HepG2 (cell line): ENCODE measurements around the gene AAMP. TPM values are rescaled to one million over a fixed set of nuclear protein-coding genes. Genes with fewer than 3 reads are reported as not detected.
A peak's percentile ranks its signal among the peaks of the same experiment; 100 is the strongest.

Experiments
- KLF11 ChIP-seq: IDR thresholded peaks from 2 replicates; pipeline ENCODE4 v1.6.1; 2016; ENCODE audit warnings: missing compliant biosample characterization
- KLF15 ChIP-seq: sonication (generic); formaldehyde crosslinking; IDR thresholded peaks from 2 replicates; pipeline ENCODE4 v1.8.1; 2023; ENCODE audit warnings: borderline replicate concordance, mild to moderate bottlenecking, inconsistent platforms, missing genetic modification reagents, mixed read lengths
- PTBP1 ChIP-seq: fragments of 200-400 bp; formaldehyde crosslinking; IDR thresholded peaks from 2 replicates; pipeline ENCODE4 v1.6.1; 2018; ENCODE audit warnings: low read length, low read depth; ENCODE audit not compliant: poor library complexity, severe bottlenecking
- U2AF1 ChIP-seq: fragments of 200-400 bp; formaldehyde crosslinking; optimal IDR thresholded peaks from 2 replicates; pipeline ENCODE3; 2017; ENCODE audit warnings: mild to moderate bottlenecking, low read depth, low read length
- ZNF10 ChIP-seq: sonication (generic); formaldehyde crosslinking; IDR thresholded peaks from 2 replicates; pipeline ENCODE4 v1.4.0; 2020; ENCODE audit warnings: mild to moderate bottlenecking, low read depth, missing genetic modification reagents, borderline replicate concordance
- ZNF282 ChIP-seq: fragments of 450-650 bp; IDR thresholded peaks from 2 replicates; pipeline ENCODE4 v1.6.1; 2018; ENCODE audit not compliant: partially characterized antibody
- ZNF572 ChIP-seq: sonication (generic); formaldehyde crosslinking; IDR thresholded peaks from 2 replicates; pipeline ENCODE4 v1.5.1; 2020; ENCODE audit warnings: mild to moderate bottlenecking, missing genetic modification reagents
- ZNF577 ChIP-seq: sonication (generic); formaldehyde crosslinking; IDR thresholded peaks from 2 replicates; pipeline ENCODE4 v1.4.0; 2020; ENCODE audit warnings: mild to moderate bottlenecking, low read depth, missing genetic modification reagents, borderline replicate concordance
- ZNF629 ChIP-seq: sonication (generic); formaldehyde crosslinking; conservative IDR thresholded peaks from 2 replicates; pipeline ENCODE4 v1.5.0; 2020; ENCODE audit warnings: missing genetic modification reagents
- ZNF7 ChIP-seq: IDR thresholded peaks from 2 replicates; pipeline ENCODE4 v1.6.1; 2016; ENCODE audit warnings: missing biosample characterization, missing genetic modification reagents
- ZNF713 ChIP-seq: sonication (generic); formaldehyde crosslinking; IDR thresholded peaks from 2 replicates; pipeline ENCODE4 v1.4.0; 2020; ENCODE audit warnings: mild to moderate bottlenecking, missing genetic modification reagents
- polyA plus RNA-seq, 8 experiments: library from polyadenylated mRNA; depleted of rRNA in 3 of 8; stranded (reverse) in 7 of 8; unstranded in 1 of 8; fragments of >200 nt; fragmentation: Illumina TruSeq in 4 of 8; extraction: Trizol in 4 of 8; gene quantifications; 2 replicates each; pipeline versions ENCODE4 v1.2.1 to v1.2.3, GENCODE V29; 2011 to 2016; ENCODE audit warnings: low read depth in 4 of 8, missing spikeins in 1 of 8, mixed read lengths in 1 of 8; ENCODE audit not compliant: insufficient read depth in 1 of 8
- total RNA-seq, 5 experiments: library from RNA; depleted of rRNA; stranded (reverse); fragments of >200 nt; fragmentation: Illumina TruSeq; extraction: Trizol; gene quantifications; 2 replicates each; pipeline ENCODE4 v1.2.3, GENCODE V29; 2016; ENCODE audit warnings: low read depth in 1 of 5
- TF ChIP-seq, protein P1 (sequence below): sonication (generic); formaldehyde crosslinking; IDR thresholded peaks from 2 replicates; pipeline ENCODE4 v1.4.0; 2020; ENCODE audit warnings: missing genetic modification reagents, borderline replicate concordance
- TF ChIP-seq, protein P2 (sequence below): sonication (generic); formaldehyde crosslinking; IDR thresholded peaks from 2 replicates; pipeline ENCODE4 v1.4.0; 2020; ENCODE audit warnings: missing genetic modification reagents, borderline replicate concordance
- TF ChIP-seq, protein P3 (sequence below): sonication (generic); formaldehyde crosslinking; IDR thresholded peaks from 2 replicates; pipeline ENCODE4 v1.5.0; 2020; ENCODE audit warnings: missing genetic modification reagents
- TF ChIP-seq, protein P4 (sequence below): sonication (generic); formaldehyde crosslinking; IDR thresholded peaks from 2 replicates; pipeline ENCODE4 v1.8.0; 2022; ENCODE audit warnings: mild to moderate bottlenecking, missing genetic modification reagents, moderate library complexity
- TF ChIP-seq, protein P5 (sequence below): sonication (generic); formaldehyde crosslinking; conservative IDR thresholded peaks from 2 replicates; pipeline ENCODE4 v1.8.0; 2022; ENCODE audit warnings: missing genetic modification reagents
- TF ChIP-seq, protein P6 (sequence below): sonication (generic); formaldehyde crosslinking; IDR thresholded peaks from 2 replicates; pipeline ENCODE4 v1.4.0; 2020; ENCODE audit warnings: mild to moderate bottlenecking, missing genetic modification reagents

Gene AAMP
- total and polyA plus RNA-seq, 2 of the 13 experiments (the other 11 are each of a cell fraction or from before 2014, with no cell fraction given): 110 to 186 TPM

DNA sequence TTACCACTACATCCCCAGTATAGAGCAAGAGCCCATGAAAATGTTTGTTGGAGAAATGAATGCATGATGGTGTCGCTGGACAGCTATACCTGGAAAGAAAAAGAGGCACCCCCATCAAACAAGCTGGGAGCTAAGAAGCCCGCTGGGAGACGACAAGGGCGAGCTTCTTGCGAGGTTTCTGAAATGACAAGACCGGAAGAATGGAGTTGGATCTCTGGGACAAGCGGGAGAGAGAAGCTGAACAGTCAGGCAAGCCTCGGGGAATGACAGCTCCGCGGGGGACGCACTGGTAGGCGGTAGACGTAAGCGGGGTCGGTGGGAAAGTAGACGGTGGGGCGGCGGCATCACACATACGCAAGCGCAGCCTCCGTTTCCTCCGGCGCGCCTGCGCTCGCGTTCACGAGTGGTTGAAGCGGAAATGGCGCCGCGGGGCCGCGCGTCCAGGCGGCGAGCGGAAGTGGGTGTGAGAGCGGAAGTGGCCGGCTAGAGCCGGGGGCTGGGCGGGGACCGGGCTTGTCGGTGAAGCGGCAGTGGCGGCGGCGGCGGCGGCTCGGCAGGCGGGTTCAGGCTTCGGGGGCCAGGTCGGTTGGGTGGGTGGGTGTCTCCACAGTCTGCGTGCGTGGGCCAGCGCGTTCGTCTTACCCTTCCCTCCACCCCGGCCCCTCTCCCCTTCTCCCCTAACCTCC lies 53.1 kb downstream of the AAMP start, which contains the start of gene ARPC2 (continued):
- TF ChIP-seq, protein P1, sequence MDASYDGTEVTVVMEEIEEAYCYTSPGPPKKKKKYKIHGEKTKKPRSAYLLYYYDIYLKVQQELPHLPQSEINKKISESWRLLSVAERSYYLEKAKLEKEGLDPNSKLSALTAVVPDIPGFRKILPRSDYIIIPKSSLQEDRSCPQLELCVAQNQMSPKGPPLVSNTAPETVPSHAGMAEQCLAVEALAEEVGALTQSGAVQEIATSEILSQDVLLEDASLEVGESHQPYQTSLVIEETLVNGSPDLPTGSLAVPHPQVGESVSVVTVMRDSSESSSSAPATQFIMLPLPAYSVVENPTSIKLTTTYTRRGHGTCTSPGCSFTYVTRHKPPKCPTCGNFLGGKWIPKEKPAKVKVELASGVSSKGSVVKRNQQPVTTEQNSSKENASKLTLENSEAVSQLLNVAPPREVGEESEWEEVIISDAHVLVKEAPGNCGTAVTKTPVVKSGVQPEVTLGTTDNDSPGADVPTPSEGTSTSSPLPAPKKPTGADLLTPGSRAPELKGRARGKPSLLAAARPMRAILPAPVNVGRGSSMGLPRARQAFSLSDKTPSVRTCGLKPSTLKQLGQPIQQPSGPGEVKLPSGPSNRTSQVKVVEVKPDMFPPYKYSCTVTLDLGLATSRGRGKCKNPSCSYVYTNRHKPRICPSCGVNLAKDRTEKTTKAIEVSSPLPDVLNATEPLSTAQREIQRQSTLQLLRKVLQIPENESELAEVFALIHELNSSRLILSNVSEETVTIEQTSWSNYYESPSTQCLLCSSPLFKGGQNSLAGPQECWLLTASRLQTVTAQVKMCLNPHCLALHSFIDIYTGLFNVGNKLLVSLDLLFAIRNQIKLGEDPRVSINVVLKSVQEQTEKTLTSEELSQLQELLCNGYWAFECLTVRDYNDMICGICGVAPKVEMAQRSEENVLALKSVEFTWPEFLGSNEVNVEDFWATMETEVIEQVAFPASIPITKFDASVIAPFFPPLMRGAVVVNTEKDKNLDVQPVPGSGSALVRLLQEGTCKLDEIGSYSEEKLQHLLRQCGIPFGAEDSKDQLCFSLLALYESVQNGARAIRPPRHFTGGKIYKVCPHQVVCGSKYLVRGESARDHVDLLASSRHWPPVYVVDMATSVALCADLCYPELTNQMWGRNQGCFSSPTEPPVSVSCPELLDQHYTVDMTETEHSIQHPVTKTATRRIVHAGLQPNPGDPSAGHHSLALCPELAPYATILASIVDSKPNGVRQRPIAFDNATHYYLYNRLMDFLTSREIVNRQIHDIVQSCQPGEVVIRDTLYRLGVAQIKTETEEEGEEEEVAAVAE (CRISPR knock-in tag): peak; percentile 80
- peak; percentile 22; the same call in 1 of the 2 replicates for TF ChIP-seq ZNF629 (CRISPR knock-in tag)
- peak; percentile 19; the same call in 1 of the 2 replicates for TF ChIP-seq KLF11 (CRISPR knock-in tag)
- TF ChIP-seq, protein P2, sequence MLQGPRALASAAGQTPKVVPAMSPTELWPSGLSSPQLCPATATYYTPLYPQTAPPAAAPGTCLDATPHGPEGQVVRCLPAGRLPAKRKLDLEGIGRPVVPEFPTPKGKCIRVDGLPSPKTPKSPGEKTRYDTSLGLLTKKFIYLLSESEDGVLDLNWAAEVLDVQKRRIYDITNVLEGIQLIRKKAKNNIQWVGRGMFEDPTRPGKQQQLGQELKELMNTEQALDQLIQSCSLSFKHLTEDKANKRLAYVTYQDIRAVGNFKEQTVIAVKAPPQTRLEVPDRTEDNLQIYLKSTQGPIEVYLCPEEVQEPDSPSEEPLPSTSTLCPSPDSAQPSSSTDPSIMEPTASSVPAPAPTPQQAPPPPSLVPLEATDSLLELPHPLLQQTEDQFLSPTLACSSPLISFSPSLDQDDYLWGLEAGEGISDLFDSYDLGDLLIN: 0 out of 2 replicates have a peak, but pooled peaks have one; percentile 21
- TF ChIP-seq ZNF577 (CRISPR knock-in tag): no peak
- TF ChIP-seq, protein P3, sequence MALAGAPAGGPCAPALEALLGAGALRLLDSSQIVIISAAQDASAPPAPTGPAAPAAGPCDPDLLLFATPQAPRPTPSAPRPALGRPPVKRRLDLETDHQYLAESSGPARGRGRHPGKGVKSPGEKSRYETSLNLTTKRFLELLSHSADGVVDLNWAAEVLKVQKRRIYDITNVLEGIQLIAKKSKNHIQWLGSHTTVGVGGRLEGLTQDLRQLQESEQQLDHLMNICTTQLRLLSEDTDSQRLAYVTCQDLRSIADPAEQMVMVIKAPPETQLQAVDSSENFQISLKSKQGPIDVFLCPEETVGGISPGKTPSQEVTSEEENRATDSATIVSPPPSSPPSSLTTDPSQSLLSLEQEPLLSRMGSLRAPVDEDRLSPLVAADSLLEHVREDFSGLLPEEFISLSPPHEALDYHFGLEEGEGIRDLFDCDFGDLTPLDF (CRISPR knock-in tag): no peak
- TF ChIP-seq KLF15: peak; percentile 80; the same call in 1 of the 2 replicates
- TF ChIP-seq ZNF282: no peak
- no peak for TF ChIP-seq ZNF7 (CRISPR knock-in tag)
- TF ChIP-seq, protein P4, sequence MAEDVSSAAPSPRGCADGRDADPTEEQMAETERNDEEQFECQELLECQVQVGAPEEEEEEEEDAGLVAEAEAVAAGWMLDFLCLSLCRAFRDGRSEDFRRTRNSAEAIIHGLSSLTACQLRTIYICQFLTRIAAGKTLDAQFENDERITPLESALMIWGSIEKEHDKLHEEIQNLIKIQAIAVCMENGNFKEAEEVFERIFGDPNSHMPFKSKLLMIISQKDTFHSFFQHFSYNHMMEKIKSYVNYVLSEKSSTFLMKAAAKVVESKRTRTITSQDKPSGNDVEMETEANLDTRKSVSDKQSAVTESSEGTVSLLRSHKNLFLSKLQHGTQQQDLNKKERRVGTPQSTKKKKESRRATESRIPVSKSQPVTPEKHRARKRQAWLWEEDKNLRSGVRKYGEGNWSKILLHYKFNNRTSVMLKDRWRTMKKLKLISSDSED (CRISPR knock-in tag): no peak
- TF ChIP-seq, protein P5, sequence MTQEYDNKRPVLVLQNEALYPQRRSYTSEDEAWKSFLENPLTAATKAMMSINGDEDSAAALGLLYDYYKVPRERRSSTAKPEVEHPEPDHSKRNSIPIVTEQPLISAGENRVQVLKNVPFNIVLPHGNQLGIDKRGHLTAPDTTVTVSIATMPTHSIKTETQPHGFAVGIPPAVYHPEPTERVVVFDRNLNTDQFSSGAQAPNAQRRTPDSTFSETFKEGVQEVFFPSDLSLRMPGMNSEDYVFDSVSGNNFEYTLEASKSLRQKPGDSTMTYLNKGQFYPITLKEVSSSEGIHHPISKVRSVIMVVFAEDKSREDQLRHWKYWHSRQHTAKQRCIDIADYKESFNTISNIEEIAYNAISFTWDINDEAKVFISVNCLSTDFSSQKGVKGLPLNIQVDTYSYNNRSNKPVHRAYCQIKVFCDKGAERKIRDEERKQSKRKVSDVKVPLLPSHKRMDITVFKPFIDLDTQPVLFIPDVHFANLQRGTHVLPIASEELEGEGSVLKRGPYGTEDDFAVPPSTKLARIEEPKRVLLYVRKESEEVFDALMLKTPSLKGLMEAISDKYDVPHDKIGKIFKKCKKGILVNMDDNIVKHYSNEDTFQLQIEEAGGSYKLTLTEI (CRISPR knock-in tag): no peak
- TF ChIP-seq ZNF10: no peak
- TF ChIP-seq, protein P6, sequence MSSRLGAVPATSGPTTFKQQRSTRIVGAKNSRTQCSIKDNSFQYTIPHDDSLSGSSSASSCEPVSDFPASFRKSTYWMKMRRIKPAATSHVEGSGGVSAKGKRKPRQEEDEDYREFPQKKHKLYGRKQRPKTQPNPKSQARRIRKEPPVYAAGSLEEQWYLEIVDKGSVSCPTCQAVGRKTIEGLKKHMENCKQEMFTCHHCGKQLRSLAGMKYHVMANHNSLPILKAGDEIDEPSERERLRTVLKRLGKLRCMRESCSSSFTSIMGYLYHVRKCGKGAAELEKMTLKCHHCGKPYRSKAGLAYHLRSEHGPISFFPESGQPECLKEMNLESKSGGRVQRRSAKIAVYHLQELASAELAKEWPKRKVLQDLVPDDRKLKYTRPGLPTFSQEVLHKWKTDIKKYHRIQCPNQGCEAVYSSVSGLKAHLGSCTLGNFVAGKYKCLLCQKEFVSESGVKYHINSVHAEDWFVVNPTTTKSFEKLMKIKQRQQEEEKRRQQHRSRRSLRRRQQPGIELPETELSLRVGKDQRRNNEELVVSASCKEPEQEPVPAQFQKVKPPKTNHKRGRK (CRISPR knock-in tag): no peak
- no peak for TF ChIP-seq U2AF1
- TF ChIP-seq PTBP1: no peak
- TF ChIP-seq ZNF713 (CRISPR knock-in tag): 0 out of 2 replicates have a peak, but pooled peaks have one; percentile 19
- TF ChIP-seq ZNF572 (CRISPR knock-in tag): no peak
